Activated CD4-positive, alpha-beta T cell treated with anti-CD3 and anti-CD28 coated beads for 1 hour (primary cell): ENCODE measurements around the gene NELFE.
"Not testable (repeated sequence)": the region's sequence is repeated elsewhere in the genome, so short reads cannot be mapped to it uniquely, and the experiment has no call there.

Source experiments
- DNase-seq: peaks from one replicate; pipeline ENCODE4 v3.0.0-alpha.2; 2020

Gene NELFE, protein sequence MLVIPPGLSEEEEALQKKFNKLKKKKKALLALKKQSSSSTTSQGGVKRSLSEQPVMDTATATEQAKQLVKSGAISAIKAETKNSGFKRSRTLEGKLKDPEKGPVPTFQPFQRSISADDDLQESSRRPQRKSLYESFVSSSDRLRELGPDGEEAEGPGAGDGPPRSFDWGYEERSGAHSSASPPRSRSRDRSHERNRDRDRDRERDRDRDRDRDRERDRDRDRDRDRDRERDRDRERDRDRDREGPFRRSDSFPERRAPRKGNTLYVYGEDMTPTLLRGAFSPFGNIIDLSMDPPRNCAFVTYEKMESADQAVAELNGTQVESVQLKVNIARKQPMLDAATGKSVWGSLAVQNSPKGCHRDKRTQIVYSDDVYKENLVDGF

DNA sequence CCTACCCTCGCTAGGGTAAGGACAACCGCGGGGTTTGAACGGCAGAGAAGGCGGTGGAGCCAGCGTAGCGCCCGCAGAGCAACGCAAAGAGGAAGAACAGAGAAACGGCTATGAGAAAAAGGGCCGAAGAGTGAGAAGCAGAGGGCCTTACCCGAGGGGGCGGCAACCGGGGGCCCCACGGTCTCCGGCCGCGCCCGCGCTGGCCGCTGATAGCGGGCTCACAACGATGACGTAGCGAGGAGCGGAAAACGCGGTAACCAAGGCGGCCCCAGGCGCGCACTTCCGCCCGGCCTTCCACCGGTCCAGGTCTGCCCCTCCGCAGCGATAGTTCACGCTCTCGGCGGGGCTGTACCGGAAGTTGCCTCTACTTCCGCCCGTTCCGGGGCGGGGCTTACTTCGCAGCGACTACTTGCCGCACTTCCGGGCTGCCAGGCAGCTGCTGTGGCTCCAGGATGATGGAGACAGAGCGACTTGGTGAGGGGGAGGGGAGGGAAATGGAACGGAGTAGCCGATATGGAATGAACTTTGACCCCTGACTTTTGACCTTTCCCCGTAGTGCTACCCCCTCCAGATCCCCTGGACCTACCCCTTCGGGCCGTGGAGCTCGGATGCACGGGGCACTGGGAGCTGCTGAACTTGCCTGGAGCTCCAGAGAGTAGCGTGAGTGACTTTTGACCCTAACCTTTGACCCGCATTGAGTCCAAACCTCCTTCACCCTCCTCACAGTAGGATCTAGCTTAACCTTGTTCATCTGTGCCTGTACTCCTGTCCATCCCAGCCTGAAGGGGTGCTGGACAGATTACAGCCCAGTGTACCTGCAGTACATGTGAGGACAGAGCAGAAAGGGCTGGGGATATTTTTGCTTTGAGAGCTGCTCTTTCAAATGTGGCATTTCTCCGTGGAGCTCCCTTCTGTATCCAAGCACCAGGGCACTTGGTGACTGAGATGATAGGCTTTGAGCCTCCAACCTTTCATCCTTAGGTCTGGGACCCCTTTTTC lies at the start of gene NELFE, which contains the start of gene SKIC2:
Gene NELFE (minus strand): TSS at position 231 of the 999 bp plus-strand sequence. CDS start 525 bp downstream, outside the sequence.
Gene SKIC2 (plus strand): TSS at position 435 of the 999 bp plus-strand sequence. CDS start 18 bp downstream, at position 453.
- DNase-seq: peak; percentile 98

- not testable (repeated sequence) for DNase-seq
These were observed 49.3 kb upstream of the NELFE start for GRCh38 chr6:32008037-32008436.

DNA sequence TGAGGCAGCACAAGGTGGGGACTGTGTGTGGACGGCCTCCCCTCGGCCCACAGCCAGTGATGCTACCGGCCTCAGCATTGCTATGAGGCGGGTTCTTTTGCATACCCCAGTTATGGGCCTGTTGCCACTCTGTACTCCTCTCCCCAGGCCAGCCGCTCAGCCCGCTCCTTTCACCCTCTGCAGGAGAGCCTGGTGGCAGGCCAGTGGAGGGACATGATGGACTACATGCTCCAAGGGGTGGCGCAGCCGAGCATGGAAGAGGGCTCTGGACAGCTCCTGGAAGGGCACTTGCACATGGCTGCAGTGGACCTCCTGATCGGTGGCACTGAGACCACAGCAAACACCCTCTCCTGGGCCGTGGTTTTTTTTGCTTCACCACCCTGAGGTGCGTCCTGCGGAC lies 48.3 kb upstream of the NELFE start:
- DNase-seq: not testable (repeated sequence)

DNA sequence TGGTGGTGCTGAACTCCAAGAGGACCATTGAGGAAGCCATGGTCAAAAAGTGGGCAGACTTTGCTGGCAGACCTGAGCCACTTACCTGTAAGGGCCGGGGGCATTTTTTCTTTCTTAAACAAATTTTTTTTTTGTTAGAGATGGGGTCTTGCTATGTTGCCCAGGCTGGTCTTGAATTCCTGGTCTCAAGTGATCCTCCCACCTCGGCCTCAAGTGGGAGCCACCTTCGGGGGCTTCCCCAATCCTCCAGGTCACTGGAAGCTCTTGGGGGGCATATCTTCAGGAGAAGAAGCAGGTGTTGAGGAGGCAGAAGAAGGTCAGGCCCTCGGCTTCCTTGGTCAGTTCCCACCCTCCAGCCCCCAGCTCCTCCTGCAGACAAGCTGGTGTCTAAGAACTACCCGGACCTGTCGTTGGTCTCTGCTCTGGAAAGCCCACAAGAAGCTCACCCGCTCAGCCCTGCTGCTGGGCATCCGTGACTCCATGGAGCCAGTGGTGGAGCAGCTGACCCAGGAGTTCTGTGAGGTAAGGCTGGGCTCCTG lies 47.3 kb upstream of the NELFE start:
- not testable (repeated sequence) for DNase-seq

DNA sequence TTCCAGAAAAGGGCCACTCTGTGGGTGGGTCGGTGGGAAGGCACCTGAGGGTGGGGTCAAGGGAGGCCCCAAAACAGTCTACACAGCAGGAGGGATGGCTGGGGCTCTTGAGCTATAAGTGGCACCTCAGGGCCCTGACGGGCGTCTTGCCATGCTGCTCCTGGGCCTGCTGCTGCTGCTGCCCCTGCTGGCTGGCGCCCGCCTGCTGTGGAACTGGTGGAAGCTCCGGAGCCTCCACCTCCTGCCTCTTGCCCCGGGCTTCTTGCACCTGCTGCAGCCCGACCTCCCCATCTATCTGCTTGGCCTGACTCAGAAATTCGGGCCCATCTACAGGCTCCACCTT lies 46.7 kb upstream of the NELFE start:
- not testable (repeated sequence) for DNase-seq

- DNase-seq: not testable (repeated sequence)
These were observed 46.2 kb upstream of the NELFE start for GRCh38 chr6:32004864-32005537.

- DNase-seq: not testable (repeated sequence)
These were observed 45.6 kb upstream of the NELFE start for GRCh38 chr6:32004393-32004792.

- not testable (repeated sequence) for DNase-seq
These were observed 44.5 kb upstream of the NELFE start for GRCh38 chr6:32003301-32003700.

DNA sequence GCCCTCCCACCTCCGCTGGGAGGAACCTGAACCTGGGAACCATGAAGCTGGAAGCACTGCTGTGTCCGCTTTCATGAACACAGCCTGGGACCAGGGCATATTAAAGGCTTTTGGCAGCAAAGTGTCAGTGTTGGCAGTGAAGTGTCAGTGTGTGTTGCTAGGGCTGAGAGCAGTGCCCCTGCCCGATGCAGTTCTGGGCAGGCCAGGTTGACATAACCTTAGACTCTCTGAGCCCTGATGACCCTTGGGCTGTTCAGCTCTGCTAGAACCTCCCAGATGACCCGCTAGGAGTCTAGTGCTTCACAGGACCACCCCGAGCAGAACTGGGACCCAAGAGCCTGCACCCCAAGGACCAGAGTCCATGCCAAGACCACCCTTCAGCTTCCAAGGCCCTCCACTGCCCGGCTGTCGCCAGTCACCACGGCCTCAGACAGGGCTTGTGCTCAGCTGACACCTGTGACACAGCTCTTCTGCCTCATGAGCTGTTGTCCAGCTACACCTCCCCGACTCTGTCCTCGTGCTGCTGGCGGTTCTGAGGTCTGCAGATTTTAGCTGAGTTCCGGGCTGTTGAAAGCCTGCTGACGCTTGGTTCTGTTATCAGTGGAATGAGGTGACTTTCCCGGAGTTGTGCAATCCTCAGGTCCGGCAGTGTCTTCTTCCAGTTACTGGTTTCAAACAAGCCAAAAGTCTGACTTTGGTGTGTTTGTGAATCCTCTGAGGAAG lies 43.9 kb upstream of the NELFE start:
- not testable (repeated sequence) for DNase-seq

GRCh38 chr6:31996385-31996784 lies 37.6 kb upstream of the NELFE start:
- not testable (repeated sequence) for DNase-seq

DNA sequence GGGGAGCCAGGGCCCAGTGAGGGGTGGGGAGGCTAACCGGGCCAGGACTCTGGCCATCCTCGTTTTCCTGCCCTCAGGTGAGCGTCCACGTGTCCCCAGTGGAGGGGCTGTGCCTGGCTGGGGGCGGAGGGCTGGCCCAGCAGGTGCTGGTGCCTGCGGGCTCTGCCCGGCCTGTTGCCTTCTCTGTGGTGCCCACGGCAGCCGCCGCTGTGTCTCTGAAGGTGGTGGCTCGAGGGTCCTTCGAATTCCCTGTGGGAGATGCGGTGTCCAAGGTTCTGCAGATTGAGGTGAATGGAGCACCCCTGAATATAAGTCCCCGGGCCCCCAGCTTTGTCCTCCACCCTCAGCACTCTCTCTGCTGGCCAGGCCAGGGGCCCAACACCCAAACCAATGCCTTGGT lies 35.6 kb upstream of the NELFE start:
- DNase-seq: not testable (repeated sequence)

- not testable (repeated sequence) for DNase-seq
These were observed 30.6 kb upstream of the NELFE start for GRCh38 chr6:31989363-31989762.

GRCh38 chr6:31981744-31982143 lies 23.0 kb upstream of the NELFE start, which contains the start of gene C4A:
TSS of gene C4A (plus strand) at chr6:31982057. CDS start at chr6:31982108, 51 bp downstream.
- not testable (repeated sequence) for DNase-seq

DNA sequence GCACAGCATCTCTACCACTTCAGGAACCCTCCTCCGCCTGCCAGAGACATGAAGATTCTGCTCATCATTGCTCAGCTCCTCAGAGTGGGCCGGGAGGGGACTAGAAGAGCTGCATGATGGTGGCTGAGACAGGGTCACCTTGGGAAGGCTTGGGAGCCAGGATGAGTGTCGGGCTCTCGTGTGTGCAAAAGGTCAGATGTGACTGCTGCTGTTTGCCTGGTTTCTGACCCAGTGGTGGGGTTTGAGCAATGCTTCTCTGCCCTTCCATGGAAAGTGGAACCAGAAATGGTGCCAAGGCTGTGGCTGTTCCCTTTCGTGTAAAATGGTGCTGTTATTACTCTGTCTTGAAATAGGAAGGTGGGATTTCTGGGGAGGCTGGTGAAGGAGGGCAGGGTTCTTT lies 22.2 kb upstream of the NELFE start:
- not testable (repeated sequence) for DNase-seq

GRCh38 chr6:31980195-31980876 lies 21.6 kb upstream of the NELFE start:
- not testable (repeated sequence) for DNase-seq

DNA sequence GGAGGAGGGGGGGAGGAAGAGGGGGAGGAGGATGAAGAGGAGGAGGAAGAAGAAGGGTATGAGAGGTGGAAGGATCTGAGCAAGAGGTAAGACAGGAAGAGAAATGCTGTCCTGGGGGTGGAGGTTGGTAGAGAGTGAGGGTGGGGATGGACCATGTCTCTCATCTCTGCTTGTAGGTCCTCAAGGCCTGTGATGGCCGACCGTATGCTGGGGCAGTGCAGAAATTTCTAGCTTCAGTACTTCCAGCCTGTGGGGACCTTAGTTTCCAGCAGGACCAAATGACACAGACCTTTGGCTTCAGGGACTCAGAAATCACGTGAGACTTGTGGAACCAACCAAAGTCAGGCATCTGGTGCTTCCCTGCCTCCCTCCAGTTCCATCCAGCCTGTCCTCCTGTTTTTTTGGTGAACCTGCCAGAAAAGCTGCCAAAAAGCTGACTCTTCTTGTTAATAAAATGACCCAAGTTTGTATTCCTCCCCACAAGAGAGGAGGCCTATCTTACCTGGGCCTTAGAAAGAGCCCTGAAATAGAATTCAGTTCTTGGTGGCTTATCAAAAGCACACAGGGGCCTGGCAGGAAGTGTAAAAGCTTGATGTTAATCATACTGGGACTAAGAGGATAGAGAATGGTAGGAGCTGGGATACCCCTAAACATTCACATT lies 20.6 kb upstream of the NELFE start:
- no peak for DNase-seq

DNA sequence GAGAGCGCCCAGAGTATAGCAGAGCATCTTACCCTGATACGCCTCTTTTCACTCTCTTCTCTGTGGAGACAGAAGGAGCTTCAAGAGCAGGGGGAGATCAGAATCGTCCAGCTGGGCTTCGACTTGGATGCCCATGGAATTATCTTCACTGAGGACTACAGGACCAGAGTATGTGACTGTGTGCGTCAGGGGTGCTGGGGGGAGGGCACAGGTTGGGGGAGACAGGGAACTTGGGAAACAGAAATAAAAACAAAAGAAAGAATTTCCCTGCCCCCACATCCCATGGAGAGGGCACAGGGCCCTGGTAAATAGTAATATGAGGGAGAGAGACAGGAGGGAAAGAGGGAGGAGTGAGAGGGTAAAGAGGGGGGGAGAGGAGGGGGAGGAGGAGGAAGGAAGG lies 20.1 kb upstream of the NELFE start:
- no peak for DNase-seq

GRCh38 chr6:31977816-31978431 lies 19.2 kb upstream of the NELFE start:
- no peak for DNase-seq

DNA sequence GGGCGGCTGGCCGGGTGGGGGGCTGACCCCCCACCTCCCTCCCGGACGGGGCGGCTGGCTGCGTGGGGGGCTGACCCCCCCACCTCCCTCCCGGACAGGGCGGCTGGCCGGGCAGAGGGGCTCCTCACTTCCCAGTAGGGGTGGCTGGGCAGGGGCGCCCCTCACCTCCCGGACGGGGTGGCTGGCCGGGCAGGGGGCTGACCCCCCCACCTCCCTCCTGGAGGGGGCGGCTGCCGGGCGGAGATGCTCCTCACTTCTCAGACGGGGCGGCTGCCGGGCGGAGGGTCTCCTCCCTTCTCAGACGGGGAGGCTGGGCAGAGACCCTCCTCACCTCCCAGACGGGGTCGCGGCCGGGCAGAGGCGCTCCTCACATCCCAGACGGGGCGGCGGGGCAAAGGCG lies 17.3 kb upstream of the NELFE start:
- DNase-seq: not testable (repeated sequence)
